ENCODE measurements around the gene EFNA3.

- TF ChIP-seq EZH2 (IDR thresholded peaks at IDR 0.05; ENCODE audit: insufficient read depth, low read length) (no peak), CTCF (IDR thresholded peaks at IDR 0.05; ENCODE audit: insufficient read depth, low read depth, low read length) (no peak)
These were observed 35.8 kb upstream of the EFNA3 start for GRCh38 chr1:155042789-155043188.
